ENCODE data around the gene FAM193B.

GRCh38 chr5:177604116-177604521 lies 49.8 kb upstream of the FAM193B start:
- TF ChIP-seq EZH2 (IDR thresholded peaks at IDR 0.05; ENCODE audit: borderline replicate concordance, low read depth, low read length): no peak
- no peak for TF ChIP-seq ATF6 (CRISPR knock-in tag; IDR thresholded peaks at IDR 0.05)
- TF ChIP-seq NFIC (IDR thresholded peaks at IDR 0.05): no peak
- TF ChIP-seq RAD21 (CRISPR knock-in tag; conservative IDR thresholded peaks at IDR 0.05 in 1 of 2, IDR thresholded peaks at IDR 0.05 in 1 of 2): no peak
- TF ChIP-seq GATA2 (CRISPR knock-in tag; IDR thresholded peaks at IDR 0.05): no peak
- TF ChIP-seq HNRNPUL1 (IDR thresholded peaks at IDR 0.05; ENCODE audit: low read length): no peak

Data from K562 (cell line).